Spleen (tissue), 11 donors: ENCODE results near the gene ROR1. TPM values are rescaled to one million over a fixed set of nuclear protein-coding genes. Genes with fewer than 3 reads are reported as not detected.
"Not testable (repeated sequence)": the region's sequence is repeated elsewhere in the genome, so short reads cannot be mapped to it uniquely, and the experiment has no call there.

Source experiments
- DNase-seq: peaks from one replicate; pipeline ENCODE4 v3.0.0-alpha.2; 2020
- H3K27ac ChIP-seq, 8 donors: fragments of 200-600 bp; sonication (generic) in 7 of 8; 1 replicate in 4 of 8; 2 replicates in 4 of 8; pipeline versions ENCODE4 v1.5.0 to v1.8.0; 2016 to 2021; ENCODE audit warnings: inconsistent platforms in 4 of 8, mild to moderate bottlenecking in 4 of 8, moderate library complexity in 1 of 8
- H3K27me3 ChIP-seq, 7 donors: fragments of 200-600 bp; sonication (generic) in 6 of 7; replicated peaks in 1 of 7; 1 replicate in 4 of 7; 2 replicates in 3 of 7; pipeline versions ENCODE4 v1.5.0 to v1.8.0; 2016 to 2021; ENCODE audit warnings: inconsistent platforms in 3 of 7, mild to moderate bottlenecking in 1 of 7
- H3K36me3 ChIP-seq, 6 donors: fragments of 200-600 bp; sonication (generic) in 5 of 6; 1 replicate in 4 of 6; 2 replicates in 2 of 6; pipeline versions ENCODE4 v1.5.0 to v1.8.0; 2016 to 2021; ENCODE audit warnings: inconsistent platforms in 2 of 6
- H3K4me1 ChIP-seq, 6 donors: fragments of 200-600 bp; sonication (generic) in 5 of 6; 1 replicate in 3 of 6; 2 replicates in 3 of 6; pipeline versions ENCODE4 v1.5.0 to v1.8.0; 2016 to 2021; ENCODE audit warnings: inconsistent platforms in 3 of 6
- H3K4me3 ChIP-seq, 8 donors: fragments of 200-600 bp; sonication (generic) in 7 of 8; 1 replicate in 4 of 8; 2 replicates in 4 of 8; pipeline versions ENCODE4 v1.5.0 to v1.8.0; 2016 to 2021; ENCODE audit warnings: inconsistent platforms in 4 of 8, mild to moderate bottlenecking in 4 of 8, moderate library complexity in 2 of 8
- H3K9me3 ChIP-seq, 8 donors: fragments of 200-600 bp; sonication (generic) in 7 of 8; 1 replicate in 4 of 8; 2 replicates in 4 of 8; pipeline versions ENCODE4 v1.5.0 to v1.8.0; 2016 to 2021; ENCODE audit warnings: inconsistent platforms in 4 of 8
- POLR2A ChIP-seq, 3 donors: fragments of 450-650 bp; IDR thresholded peaks; one replicate each; pipeline ENCODE4 v1.5.1; 2017; ENCODE audit warnings: antibody characterized with exemption in 3 of 3, mild to moderate bottlenecking in 1 of 3
- POLR2AphosphoS5 ChIP-seq, 3 donors: sonication (generic); formaldehyde crosslinking; IDR thresholded peaks; one replicate each; pipeline ENCODE4 v1.5.1; 2017; ENCODE audit warnings: antibody characterized with exemption in 3 of 3
- WGBS, 5 donors: extraction: QIAGEN DNeasy Blood & Tissue Kit in 3 of 5; methylation state at CpG; one replicate each; pipeline versions ENCODE4 v1.1.5 to v1.1.7; 2013 to 2018; 5-methylcytosine and 5-hydroxymethylcytosine counted together
- intact Hi-C: fragments of 100-400 bp; cut with DNase I; formaldehyde crosslinking; loops from one replicate; pipeline ENCODE4 v1.15.0; 2023; ENCODE audit warnings: low total_unique reads
- polyA plus RNA-seq, 3 donors: library from polyadenylated mRNA; stranded (reverse); fragments of 200-250 nt; gene quantifications; one replicate each; pipeline ENCODE4 v1.2.1, GENCODE V29; 2013
- total RNA-seq, 7 donors: library from RNA; depleted of rRNA in 3 of 7; stranded (reverse); fragments of >200 nt in 3 of 7; fragmentation: NEBNext Ultra II Directional in 4 of 7; extraction: Animal tissue kit (Norgen Biotek cat#: 25700) in 4 of 7; gene quantifications; one replicate each; pipeline versions ENCODE4 v1.1.0 to v1.2.1, GENCODE V29; 2016 to 2021
- TF ChIP-seq, protein P1 (sequence below), 11 experiments: fragments of 200-600 bp in 7 of 11; fragments of 450-650 bp in 4 of 11; sonication (generic) in 4 of 11; IDR thresholded peaks in 8 of 11; conservative IDR thresholded peaks in 3 of 11; 1 replicate in 7 of 11; 2 replicates in 4 of 11; pipeline versions ENCODE4 v1.4.0 to v1.8.0; 2016 to 2021; ENCODE audit warnings: antibody characterized with exemption in 11 of 11, inconsistent platforms in 4 of 11, mild to moderate bottlenecking in 1 of 11
- donor health status: healthy with polysubstance abuse.
- donor health status: DM: no; HTN: no; CAD: no; lungs with moderate emphysema.
- donor health status: DM: no; HTN: no; CAD: no.
- donor health status: Bipolar disorder and iron deficiency.
- donor health status: healthy.
- donor health status: DM: no; HTN: no; CAD: no.
- donor health status: DM: yes; HTN: yes; CAD: no.

The ROR1 gene
- total and polyA plus RNA-seq, 10 donors, result 0.43 to 12.3 (median 6.4) TPM

DNA sequence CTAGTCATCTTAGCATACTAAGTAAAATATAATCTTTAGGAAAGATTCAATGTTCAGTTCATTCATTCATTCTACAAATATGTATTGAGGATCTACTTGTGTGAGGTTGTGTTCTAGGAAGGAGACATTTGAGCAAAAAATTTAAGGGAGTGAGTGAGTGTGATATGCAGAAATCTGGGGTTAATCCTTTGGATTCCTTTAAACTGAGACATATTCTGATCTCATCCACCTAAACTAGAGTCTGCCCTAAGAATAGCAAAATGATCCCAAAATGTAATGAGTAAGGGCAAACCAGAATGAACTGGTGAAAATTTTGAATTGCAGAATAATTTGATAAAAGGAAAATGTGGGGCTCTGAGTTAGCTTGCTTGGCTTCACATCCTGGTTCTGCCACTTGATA is 438.2 kb downstream of the ROR1 start:
- intact Hi-C loops, result no loop called here
- DNase-seq, result no peak
- H3K27ac ChIP-seq, result no peak overlapping the region

DNA sequence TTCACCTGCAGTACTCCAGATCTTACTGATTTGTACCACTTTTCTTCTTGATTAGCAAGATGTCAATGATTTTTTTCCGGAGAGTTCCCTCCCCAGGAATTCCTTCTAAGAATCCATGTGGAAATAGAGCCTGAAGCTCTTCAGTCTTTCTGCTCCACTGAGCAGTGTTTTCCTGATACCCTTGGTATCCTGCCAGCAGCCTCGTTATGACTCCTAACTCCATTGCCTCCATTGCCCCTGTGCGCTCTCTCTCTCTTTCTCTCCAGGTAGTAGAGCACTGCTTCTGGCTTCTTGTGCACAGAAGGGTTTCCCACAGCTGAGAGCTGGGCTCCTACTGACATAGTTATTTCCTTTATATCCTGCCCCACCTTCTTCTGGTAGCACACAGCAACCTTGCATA is 441.8 kb downstream of the ROR1 start:
- H3K4me3 ChIP-seq, result no peak overlapping the region

More for the DNA sequence above, 438.2 kb downstream of the ROR1 start:
- Histone ChIP-seq H3K4me1 (no peaks in the 10 kb centered on the region), H3K36me3 (no peaks in the 10 kb centered on the region), H3K27me3 (no peaks in the 10 kb centered on the region), H3K4me3 (no peak overlapping the region), H3K9me3 (no peaks in the 10 kb centered on the region)
- TF ChIP-seq POLR2AphosphoS5 (IDR thresholded peaks at IDR 0.05), result no peak
- TF ChIP-seq, protein P1, sequence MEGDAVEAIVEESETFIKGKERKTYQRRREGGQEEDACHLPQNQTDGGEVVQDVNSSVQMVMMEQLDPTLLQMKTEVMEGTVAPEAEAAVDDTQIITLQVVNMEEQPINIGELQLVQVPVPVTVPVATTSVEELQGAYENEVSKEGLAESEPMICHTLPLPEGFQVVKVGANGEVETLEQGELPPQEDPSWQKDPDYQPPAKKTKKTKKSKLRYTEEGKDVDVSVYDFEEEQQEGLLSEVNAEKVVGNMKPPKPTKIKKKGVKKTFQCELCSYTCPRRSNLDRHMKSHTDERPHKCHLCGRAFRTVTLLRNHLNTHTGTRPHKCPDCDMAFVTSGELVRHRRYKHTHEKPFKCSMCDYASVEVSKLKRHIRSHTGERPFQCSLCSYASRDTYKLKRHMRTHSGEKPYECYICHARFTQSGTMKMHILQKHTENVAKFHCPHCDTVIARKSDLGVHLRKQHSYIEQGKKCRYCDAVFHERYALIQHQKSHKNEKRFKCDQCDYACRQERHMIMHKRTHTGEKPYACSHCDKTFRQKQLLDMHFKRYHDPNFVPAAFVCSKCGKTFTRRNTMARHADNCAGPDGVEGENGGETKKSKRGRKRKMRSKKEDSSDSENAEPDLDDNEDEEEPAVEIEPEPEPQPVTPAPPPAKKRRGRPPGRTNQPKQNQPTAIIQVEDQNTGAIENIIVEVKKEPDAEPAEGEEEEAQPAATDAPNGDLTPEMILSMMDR (IDR thresholded peaks at IDR 0.05 in 8 of 11, conservative IDR thresholded peaks at IDR 0.05 in 3 of 11), result no peak
- TF ChIP-seq POLR2A (IDR thresholded peaks at IDR 0.05), result no peak

DNA sequence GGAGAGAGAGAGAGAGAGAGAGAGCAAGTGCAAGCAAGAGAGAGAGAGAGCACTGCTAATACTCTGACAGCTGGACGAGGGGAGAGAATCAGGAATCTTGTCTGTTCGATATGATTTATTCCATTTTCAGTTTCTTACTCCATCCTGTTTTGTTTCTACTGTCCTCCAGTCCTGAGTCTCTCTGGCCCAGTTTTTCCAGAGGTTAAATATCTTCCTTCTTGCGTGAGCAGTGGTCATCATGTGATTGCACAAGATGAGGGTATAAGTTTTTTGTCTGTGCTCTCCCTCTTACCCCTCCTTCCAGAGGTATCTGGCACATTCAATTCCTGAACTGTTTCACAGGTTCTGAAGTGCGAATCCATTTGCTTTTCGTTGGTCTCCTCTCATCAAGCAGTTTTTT is 446.4 kb downstream of the ROR1 start:
- TF ChIP-seq POLR2AphosphoS5 (IDR thresholded peaks at IDR 0.05) (no peak), POLR2A (IDR thresholded peaks at IDR 0.05) (no peak)
- TF ChIP-seq, protein P1 (IDR thresholded peaks at IDR 0.05 in 8 of 11, conservative IDR thresholded peaks at IDR 0.05 in 3 of 11), result no peak
- Histone ChIP-seq H3K4me3 (no peak overlapping the region), H3K36me3 (no peaks in the 10 kb centered on the region), H3K27ac (peak overlapping the region in 2 of 8 donors; percentile 4 to 22), H3K27me3 (no peaks in the 10 kb centered on the region), H3K9me3 (no peaks in the 10 kb centered on the region), H3K4me1 (no peaks in the 10 kb centered on the region)
- DNase-seq, result no peak
- intact Hi-C loops, result no loop called here
- WGBS, 5 donors, result 67 to 77% (median 73%) methylated on average over 5 of the region's 5 CpGs

More for the DNA sequence above, 441.8 kb downstream of the ROR1 start:
- Histone ChIP-seq H3K27ac (no peak overlapping the region), H3K9me3 (no peaks in the 10 kb centered on the region), H3K36me3 (no peaks in the 10 kb centered on the region), H3K27me3 (no peaks in the 10 kb centered on the region), H3K4me1 (no peaks in the 10 kb centered on the region)
- WGBS, 5 donors, result 86 to 89% (median 88%) methylated on average over 3 of the region's 3 CpGs
- no peak for DNase-seq
- TF ChIP-seq, protein P1 (IDR thresholded peaks at IDR 0.05 in 8 of 11, conservative IDR thresholded peaks at IDR 0.05 in 3 of 11), result no peak
- TF ChIP-seq POLR2AphosphoS5 (IDR thresholded peaks at IDR 0.05) (no peak), POLR2A (IDR thresholded peaks at IDR 0.05) (no peak)
- intact Hi-C loops, result no loop called here

DNA sequence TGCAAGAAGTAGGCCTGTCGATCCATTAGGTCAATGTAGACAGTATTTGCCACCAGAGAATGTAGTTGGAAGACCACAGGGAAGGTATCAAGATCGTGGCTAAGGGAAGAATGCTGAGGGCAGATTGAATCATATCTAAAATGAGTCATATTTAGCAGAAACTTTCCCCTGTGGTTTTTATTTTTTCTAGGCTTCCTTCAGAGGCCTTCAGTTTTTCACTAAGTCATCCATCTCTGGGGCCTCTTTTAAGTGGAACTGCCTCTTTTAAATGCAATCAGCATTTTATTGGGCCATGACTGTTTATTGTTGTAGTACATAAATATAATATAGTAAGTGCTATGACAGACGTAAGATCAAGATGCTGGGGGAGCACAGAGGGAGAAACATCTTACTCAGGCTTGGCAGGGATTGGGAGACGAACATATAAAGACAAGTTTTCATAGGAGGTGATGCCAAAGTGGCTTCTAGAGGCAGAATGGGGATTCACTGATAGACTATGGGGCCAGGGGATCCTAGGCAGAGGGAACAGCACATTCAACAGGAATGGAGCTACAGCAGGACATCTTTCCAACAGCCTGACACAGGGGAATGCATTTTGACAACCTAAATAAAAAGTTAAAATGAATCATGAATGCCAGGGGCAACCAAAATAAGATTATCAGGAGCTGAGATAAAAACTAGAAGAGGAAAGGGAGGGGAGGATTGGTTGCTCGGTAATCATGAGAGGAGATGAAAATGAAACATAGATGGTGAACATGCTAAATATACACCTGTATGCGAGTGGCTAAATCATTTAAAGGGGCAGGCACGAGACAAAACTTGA is 449.7 kb downstream of the ROR1 start:
- Histone ChIP-seq H3K9me3 (no peaks in the 10 kb centered on the region), H3K27ac (no peak overlapping the region), H3K4me3 (no peak overlapping the region), H3K27me3 (no peaks in the 10 kb centered on the region), H3K4me1 (no peaks in the 10 kb centered on the region), H3K36me3 (no peaks in the 10 kb centered on the region)
- TF ChIP-seq POLR2AphosphoS5 (IDR thresholded peaks at IDR 0.05), result no peak
- TF ChIP-seq POLR2A (IDR thresholded peaks at IDR 0.05), result no peak
- TF ChIP-seq, protein P1 (IDR thresholded peaks at IDR 0.05 in 8 of 11, conservative IDR thresholded peaks at IDR 0.05 in 3 of 11), result no peak
- WGBS, 5 donors, result 62 to 74% (median 70%) methylated on average over 7 of the region's 7 CpGs
- intact Hi-C loops, result no loop called here
- no peak for DNase-seq

DNA sequence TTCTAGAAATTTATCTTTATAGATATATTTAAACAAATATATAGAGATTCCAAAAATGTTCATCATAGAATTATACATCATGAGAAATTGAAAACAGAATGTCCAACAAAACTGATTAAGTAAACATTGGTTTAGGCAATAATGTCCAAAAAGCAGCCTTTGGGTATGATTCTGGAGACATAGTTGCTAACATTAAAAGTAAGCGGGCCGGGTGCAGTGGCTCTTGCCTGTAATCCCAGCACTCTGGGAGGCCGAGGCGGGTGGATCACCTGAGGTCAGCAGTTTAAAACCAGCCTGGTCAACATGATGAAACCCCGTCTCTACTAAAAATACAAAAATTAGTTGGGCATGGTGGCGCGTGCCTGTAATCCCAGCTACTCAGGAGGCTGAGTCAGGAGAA is 450.4 kb downstream of the ROR1 start:
- H3K36me3 ChIP-seq, H3K4me1 ChIP-seq, H3K27ac ChIP-seq, H3K27me3 ChIP-seq, H3K4me3 ChIP-seq, H3K9me3 ChIP-seq, intact Hi-C loops, DNase-seq: not testable (repeated sequence)
- WGBS, 5 donors, result 94 to 99% (median 96%) methylated on average over 7 of the region's 7 CpGs
